Activated T-helper 9 cell treated with anti-CD3 and anti-CD28 coated beads, Interleukin-2, amount 50 U/mL, for 16 hours (primary cell): Measurements from ENCODE around the gene EDDM13.
"Not testable (repeated sequence)": the region's sequence is repeated elsewhere in the genome, so short reads cannot be mapped to it uniquely, and the experiment has no call there.

Source experiments
- DNase-seq: peaks from one replicate; pipeline ENCODE4 v3.0.0-alpha.2; 2020; ENCODE audit warnings: low read depth

Gene EDDM13

GRCh38 chr19:56321989-56322440 lies 49.5 kb downstream of the EDDM13 start:
- DNase-seq = no peak

- DNase-seq = no peak
These were observed 51.9 kb downstream of the EDDM13 start for GRCh38 chr19:56324436-56324835.

GRCh38 chr19:56332695-56333094 lies 60.1 kb downstream of the EDDM13 start:
- DNase-seq = no peak

GRCh38 chr19:56333506-56333905 lies 61.0 kb downstream of the EDDM13 start:
- no peak for DNase-seq

- DNase-seq = not testable (repeated sequence)
These were observed 62.8 kb downstream of the EDDM13 start for GRCh38 chr19:56335371-56335770.

DNA sequence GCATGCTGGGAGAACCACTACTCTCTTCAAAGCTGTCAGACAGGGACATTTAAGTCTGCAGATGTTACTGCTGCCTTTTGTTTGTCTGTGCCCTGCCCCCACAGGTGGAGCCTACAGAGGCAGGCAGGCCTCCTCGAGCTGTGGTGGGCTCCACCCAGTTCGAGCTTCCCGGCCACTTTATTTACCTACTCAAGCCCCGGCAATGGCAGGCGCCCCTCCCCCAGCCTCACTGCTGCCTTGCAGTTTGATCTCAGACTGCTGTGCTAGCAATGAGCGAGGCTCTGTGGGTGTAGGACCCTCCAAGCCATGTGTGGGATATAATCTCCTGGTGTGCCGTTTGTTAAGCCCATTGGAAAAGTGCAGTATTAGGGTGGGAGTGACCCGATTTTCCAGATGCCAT lies 64.5 kb downstream of the EDDM13 start:
- not testable (repeated sequence) for DNase-seq

GRCh38 chr19:56339031-56339430 lies 66.5 kb downstream of the EDDM13 start:
- DNase-seq = not testable (repeated sequence)

- no peak for DNase-seq
These were observed 69.4 kb downstream of the EDDM13 start for GRCh38 chr19:56341948-56342347.

DNA sequence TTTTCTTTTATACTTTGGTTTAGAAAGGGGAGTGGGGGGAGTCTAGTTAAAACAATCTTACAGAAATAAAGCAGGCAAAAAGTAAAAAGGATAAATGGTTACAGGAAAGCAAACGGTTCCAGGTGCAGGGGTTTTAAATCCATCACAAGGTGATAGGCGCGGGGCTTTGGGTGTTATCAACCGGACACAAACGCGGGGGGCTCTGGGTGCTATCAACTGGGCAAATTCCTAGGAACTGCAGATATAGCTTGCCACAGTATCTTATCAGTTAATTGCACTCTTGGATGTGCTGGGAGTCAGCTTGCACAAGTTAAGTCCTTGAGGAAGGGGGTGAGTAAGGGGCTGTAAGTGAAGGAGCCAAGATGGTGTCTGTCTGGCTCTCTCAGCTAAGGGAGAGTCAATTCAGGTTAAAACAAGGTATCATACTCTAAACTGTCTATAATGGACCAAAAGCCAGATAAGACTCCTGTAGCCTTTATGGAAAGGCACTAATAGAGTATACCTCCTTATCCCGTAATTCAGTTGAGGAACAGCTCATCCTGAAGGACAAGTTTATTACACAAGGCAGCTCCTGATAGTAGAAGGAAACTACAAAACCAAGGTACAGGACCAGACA lies 74.7 kb downstream of the EDDM13 start:
- DNase-seq = no peak

- DNase-seq = no peak
These were observed 75.8 kb downstream of the EDDM13 start for GRCh38 chr19:56348289-56348877.

DNA sequence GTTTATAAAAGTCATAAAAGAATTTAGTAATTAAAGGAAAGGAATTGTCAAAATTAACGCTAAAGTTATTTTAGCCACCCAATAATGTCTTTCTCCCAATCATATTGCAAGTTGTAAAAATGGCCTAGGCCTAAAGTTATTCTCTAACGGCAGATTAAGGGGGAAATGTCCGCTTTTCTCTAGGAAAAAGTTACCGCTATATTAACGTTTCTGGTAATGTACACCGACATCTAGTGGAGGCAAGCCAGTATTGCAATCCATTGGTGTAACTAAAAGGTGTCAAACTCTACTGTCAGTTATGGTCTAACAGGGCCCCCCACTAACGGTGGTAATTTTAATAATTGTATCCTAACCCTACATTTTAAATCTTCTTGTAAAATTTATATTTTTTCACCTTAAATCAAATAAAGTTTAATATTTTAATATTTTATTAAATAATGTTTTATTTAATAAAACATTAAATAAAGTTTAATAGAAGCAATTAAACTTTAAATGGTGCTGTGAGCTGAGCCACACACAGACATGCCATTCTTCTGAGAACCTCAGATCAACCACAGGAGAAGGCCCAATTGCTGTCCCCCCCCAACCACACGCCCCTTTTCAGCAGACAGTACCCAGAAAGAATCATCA lies 78.0 kb downstream of the EDDM13 start:
- DNase-seq = no peak

GRCh38 chr19:56351208-56351607 lies 78.7 kb downstream of the EDDM13 start:
- no peak for DNase-seq

DNA sequence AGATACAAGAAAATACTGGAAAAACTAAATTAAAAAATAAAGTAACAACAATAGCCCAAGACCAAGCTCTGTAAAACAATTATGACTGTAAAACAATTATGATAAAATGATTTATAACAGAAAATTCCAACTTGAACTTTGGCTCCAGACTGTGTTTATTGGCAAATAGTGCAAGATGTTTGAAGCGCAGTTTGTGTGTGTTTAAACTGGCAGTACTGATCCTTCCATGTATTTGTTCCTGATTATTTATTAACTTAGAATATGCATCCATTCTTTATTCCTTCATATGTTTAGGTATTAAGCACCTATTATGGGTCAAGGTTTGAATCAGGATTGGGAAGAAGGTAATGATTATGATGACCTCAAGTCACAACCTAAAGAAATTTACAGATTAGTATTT lies 83.0 kb downstream of the EDDM13 start:
- no peak for DNase-seq

DNA sequence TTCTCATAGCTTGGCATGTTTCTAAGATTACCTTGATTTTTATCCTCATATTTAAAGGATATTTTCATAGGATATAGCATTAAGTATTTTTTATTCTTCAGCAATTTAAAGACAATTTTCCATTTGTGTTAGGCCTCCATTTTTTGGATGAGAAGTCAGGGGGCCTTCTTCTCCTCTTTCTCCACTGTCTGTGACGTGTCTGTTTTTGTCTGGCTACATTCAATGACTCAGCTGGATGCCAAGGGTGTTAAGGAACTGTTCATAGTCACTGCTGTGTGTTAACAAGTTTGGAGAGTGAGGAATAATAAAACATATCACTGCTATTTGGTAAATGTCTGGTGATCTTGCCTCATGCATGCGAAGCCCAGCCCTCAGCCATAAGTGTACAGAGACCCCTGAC lies 84.4 kb downstream of the EDDM13 start:
- no peak for DNase-seq
